Fibroblast of skin of right biceps (primary cell): ENCODE data around the gene DEPDC1B.
"Not testable (repeated sequence)": the region's sequence is repeated elsewhere in the genome, so short reads cannot be mapped to it uniquely, and the experiment has no call there.

ENCODE experiments used
- DNase-seq: peaks from one replicate; pipeline ENCODE4 v3.0.0-alpha.2; 2013

The DEPDC1B gene

GRCh38 chr5:60576425-60576824 lies 123.5 kb downstream of the DEPDC1B start:
- DNase-seq, result no peak

DNA sequence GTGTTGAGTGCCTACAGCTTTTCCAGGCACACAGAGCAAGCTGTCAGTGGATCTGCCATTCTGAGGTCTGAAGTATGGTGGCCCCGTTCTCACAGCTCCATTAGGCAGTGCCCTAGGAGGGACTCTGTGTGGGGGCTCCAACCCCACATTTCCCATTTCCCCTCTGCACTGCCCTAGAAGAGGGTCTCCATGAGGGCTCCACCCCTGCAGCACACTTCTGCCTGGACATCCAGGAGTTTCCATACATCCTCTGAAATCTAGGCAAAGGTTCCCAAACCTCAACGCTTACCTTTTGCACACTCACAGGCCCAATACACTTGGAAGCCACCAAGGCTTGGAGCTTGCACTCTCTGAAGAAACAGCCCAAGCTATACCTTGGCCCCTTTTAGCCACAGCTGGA lies 131.3 kb downstream of the DEPDC1B start:
- DNase-seq, result no peak

DNA sequence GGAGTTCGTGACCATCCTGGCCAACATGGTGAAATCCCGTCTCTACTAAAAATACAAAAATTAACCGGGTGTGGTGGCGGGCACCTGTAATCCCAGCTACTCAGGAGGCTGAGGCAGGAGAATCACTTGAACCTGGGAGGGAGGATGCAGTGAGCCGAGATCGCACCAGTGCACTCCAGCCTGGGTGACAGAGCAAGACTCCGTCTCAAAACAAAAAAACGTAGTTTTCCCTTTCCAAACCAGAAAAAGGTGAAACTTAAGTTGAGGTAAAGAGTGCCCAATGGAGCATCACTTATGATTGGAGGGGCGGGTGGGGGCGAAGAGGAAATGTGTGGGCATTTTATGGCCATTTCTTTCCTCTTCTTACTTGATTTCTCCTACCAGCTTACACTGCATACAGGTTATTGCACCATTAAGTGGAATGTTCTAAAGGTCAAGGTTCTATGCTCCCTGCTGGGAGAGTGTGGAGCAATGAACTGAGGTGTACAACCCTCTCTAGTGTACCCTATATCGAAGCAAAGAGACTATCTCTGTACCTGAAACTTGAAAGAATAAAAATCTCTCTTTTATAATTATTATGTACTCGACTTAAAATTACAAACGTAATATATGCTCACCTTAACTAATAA lies 136.2 kb downstream of the DEPDC1B start:
- no peak for DNase-seq

DNA sequence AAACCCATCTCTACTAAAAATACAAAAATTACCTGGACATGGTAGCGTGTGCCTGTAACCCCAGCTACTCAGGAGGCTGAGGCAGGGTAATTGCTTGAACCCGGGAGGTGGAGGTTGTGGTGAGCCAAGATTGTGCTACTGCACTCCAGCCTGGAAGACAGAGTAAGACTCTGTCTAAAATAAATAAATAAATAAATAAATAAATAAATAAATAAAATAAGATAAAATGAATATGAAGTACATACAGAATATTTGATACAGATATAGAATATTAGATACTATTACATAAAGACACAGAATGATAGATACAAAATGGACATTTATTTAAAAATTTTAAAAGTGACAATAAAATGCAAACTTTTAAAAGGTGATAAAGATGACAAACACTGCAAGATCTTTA lies 146.7 kb downstream of the DEPDC1B start:
- DNase-seq, result not testable (repeated sequence)

DNA sequence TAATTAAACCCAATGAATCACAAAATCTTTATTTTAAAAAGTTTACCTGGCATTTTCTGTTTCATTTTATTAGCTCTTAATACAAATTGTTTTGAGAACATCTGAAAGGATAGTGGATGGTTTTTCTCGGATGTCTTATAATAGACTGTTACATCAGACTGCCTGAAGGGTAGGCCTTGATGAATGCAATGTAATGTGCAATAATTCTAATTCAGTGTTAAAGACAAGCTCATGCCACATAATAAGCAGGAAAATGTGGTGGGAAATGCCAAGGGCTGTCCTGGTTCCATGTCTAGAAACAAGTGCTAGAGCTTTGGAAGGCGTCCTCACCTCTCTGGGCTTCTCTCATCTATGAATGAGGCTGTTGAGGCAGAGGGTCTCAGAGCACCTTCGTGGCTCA lies 148.1 kb downstream of the DEPDC1B start:
- no peak for DNase-seq

- DNase-seq, result no peak
These were observed 148.7 kb downstream of the DEPDC1B start for GRCh38 chr5:60551250-60551649.

DNA sequence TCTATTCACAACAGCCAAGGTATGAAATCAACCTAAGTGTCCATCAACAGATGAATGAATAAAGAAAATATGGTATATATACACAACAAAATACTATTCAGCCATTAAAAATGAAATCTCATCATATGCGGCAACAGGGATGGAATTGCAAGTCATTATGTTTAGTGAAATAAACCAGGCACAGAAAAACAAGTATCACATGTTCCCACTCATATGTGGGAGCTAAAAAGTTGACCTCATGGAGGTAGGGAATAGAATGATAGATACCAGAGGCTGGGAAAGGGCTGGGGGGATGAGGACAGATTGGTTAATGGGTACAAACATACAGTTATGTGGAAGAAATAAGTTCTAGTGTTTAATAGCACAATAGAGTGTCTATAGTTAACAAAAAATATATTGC lies 149.7 kb downstream of the DEPDC1B start:
- DNase-seq, result no peak

DNA sequence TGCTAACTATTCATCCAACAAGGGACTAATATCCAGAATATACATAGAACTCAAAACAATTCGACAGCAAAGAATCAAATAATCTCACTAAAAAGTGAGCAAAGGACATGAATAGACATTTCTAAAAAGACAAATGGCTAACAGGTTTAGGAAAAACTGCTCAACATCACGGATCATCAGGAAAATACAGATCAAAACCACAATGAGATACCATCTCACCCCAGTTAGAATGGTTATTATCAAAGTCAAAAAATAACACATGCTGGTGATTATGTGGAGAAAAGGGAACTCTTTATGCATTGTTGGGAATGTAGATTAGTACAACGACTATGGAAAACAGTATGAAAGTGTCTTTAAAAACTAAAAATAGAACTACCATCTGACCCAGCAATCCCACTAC lies 150.1 kb downstream of the DEPDC1B start:
- DNase-seq, result no peak
